Measurements from ENCODE around the gene ATP2A2.
"Not testable (repeated sequence)": the region's sequence is repeated elsewhere in the genome, so short reads cannot be mapped to it uniquely, and the experiment has no call there.

Gene ATP2A2

GRCh38 chr12:110280779-110281548, at the start of gene ATP2A2:
Gene ATP2A2 (plus strand): TSS chr12:110281247. CDS start chr12:110281790, 543 bp downstream.
- peak; percentile 91 for DNase-seq (ENCODE audit: low spot score)

- DNase-seq (ENCODE audit: low spot score) = no peak
These were observed 47.7 kb upstream of the ATP2A2 start for GRCh38 chr12:110233212-110233903.

DNA sequence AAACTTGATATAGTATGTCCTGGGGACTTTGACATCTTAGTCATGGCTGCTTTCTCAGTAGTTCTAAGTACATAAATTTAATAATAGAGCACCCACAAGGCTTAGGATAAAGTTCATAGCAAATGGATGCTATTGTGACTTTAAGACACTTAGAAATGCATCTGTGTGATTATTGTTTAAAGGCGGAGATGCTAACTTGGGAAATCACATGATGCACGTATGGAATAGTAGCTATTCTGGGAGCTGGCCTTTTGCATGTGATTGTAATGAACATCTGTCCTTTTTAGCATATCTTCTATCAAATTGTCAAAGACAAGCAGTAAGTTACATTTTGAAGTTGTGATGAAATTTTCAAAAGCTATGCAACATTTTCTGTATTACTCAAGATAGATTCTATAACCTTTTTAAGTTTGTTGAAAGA, 46.7 kb upstream of the ATP2A2 start:
- DNase-seq (ENCODE audit: low spot score) = no peak

DNA sequence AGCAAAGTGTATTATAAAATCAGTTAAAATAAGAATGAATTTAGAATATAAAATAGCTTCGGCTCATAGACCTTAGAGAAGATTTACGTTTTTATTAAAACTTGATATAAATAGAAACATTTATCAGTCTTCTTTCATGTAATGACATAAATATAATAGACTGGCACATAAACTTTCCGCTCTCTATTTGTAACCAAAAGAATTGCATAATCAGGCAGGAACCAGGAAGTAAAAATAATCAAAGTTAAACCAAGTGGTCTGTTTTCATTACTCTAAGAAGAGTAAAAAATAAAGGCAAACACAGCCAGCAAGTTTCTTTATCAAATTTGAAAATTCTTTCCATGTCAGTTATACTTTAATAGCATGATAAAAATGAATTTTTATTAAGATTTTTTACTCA, 46.3 kb upstream of the ATP2A2 start:
- DNase-seq (ENCODE audit: low spot score) = no peak

- DNase-seq (ENCODE audit: low spot score) = no peak
These were observed 45.7 kb upstream of the ATP2A2 start for GRCh38 chr12:110235383-110235782.

- DNase-seq (ENCODE audit: low spot score) = no peak
These were observed 37.8 kb upstream of the ATP2A2 start for GRCh38 chr12:110243227-110243626.

- no peak for DNase-seq (ENCODE audit: low spot score)
These were observed 36.7 kb upstream of the ATP2A2 start for GRCh38 chr12:110244372-110244771.

- DNase-seq (ENCODE audit: low spot score) = no peak
These were observed 36.2 kb upstream of the ATP2A2 start for GRCh38 chr12:110244829-110245228.

DNA sequence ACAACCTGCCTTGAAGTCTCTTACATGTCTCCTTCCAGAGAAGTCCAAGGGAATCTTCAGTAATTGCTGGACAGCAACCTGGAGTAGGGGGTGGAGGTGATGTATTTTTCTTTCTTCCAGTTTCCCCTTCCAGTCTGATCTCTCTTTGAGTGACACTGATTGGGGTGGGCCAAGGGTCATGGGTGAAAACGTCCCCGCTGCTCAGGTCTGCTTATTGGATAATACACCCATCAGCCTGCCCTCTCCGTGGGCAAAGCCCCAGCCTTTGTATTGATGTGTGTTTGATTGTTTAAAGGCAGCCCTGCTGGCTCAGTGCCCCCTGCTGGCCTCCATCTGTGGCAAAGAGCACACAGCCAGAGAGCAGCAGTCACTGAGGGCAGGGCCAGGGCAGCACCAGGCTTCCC, 35.7 kb upstream of the ATP2A2 start:
- peak; percentile 55 for DNase-seq (ENCODE audit: low spot score)

GRCh38 chr12:110246636-110247339, 34.3 kb upstream of the ATP2A2 start:
- DNase-seq (ENCODE audit: low spot score) = no peak

DNA sequence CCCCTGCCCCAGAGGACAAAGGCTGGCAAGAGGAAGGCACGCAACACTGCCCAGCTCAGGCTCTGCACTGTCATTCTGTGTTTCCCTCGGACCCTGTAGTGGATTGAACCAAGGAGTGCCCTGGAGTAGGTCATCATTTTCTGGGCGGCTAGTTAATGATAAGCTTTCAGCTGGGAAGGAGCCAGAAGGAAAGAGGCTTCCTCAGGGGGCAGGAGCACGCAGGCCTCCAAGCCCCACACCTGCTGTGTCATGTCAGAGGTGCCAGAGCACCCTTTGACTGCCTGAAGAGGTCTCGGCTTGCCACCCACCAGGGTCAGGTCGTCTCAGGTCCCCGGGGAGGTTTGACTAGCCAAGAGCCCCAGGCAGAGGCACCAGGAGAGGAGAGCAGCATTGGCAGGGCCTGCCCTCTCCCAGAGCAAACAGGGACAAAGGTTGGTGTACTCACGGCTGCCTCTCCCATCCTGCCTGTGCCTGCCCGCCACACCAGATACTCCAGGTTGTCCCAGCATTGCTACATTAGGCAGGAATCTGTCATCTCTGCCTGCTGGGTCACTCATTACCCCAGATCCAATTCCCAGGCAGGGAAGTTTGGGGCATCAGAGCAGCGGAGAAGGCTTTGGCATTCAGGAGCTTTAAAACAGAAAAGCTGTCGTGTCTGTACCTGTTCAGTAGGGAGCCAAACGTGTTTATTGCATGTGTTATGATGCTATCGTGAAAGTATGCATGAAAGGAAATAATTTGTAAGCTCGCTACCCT, 33.5 kb upstream of the ATP2A2 start:
- DNase-seq (ENCODE audit: low spot score) = no peak

DNA sequence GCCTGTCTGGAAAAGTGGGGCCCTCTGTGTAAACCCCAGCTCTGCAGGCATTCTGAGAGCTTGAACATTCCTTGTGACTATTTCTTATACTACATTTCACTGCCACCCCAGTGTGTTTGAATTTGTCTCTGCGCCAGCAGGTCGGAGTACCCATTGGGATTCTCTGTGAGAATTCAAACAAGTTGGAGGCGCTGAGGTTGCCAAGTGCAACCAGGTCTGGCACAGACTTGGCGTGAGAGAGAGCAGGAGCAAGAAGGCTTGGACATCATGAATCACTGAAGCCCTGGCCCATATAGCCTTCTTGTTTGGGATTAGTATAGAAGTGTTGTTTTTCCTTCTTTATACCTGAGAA, 33.0 kb upstream of the ATP2A2 start:
- DNase-seq (ENCODE audit: low spot score) = no peak

DNA sequence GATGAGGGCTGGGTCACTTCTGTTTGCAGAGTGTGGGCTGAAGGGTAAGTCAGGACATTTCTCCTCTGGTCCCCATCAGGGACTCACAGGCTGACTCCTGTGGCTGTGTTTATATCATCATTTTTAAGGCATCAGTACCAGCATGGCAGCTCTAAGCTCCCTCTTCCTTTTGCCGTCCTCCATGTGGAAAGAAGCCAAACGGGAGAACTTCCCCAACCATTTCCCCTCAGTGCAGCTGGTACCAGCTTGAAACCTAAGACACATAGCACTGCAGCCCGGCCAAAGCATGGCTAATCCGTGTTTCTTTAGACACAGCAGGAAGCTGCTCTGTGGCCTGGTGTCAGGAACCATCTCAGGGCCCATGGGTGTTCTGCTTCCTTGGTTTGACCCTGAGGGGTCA, 31.9 kb upstream of the ATP2A2 start:
- DNase-seq (ENCODE audit: low spot score) = no peak

GRCh38 chr12:110249716-110250225, 31.3 kb upstream of the ATP2A2 start:
- no peak for DNase-seq (ENCODE audit: low spot score)

DNA sequence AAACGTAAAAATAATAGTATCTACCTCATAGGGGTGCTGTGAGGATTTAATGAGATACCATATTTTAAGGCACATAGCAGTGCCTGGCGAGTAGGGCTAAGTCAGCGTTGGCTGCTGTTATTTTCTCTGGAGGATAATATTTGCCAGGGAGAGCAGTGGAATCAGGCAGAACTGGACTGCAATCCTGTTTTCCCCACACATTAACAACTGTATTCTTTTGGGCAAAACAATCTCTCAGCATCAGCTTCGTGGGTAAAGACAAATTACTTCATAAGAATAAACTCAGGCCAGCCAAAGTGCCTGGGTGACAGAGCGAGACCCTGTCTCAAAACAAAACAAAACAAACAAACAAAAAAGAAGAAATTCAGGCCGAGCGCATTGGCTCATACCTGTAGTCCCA, 29.7 kb upstream of the ATP2A2 start:
- DNase-seq (ENCODE audit: low spot score) = no peak

GRCh38 chr12:110252716-110253115, 28.3 kb upstream of the ATP2A2 start:
- no peak for DNase-seq (ENCODE audit: low spot score)

- no peak for DNase-seq (ENCODE audit: low spot score)
These were observed 27.9 kb upstream of the ATP2A2 start for GRCh38 chr12:110253176-110253575.

DNA sequence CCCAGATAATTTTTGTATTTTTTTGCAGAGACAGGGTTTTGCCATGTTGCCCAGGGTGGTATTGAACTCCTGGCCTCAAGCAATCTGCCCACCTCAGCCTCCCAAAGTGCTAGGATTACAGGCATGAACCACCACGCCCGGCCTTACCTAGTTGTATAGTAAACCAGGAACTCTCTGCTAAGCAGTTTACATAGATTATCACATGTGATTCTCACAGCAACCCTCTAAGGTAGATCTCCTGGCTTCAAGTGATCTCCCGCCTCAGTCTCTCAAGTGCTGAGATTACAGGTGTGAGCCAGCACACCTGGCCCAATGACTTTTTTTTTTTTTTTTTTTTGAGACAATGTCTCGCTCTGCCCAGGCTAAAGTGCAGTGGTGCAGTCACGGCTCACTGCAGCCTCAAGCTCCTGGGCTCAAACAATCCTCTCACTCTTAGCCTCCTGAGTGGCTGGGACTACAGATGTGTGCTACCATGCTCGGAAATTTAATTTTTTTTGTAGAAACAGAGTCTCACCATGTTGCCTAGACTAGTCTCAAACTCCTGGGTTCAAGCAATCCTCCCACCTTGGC, 26.0 kb upstream of the ATP2A2 start:
- DNase-seq (ENCODE audit: low spot score) = no peak

- DNase-seq (ENCODE audit: low spot score) = not testable (repeated sequence)
These were observed 25.1 kb upstream of the ATP2A2 start for GRCh38 chr12:110255890-110256456.

- DNase-seq (ENCODE audit: low spot score) = no peak
These were observed 24.1 kb upstream of the ATP2A2 start for GRCh38 chr12:110256780-110257431.

GRCh38 chr12:110258466-110258865, 22.6 kb upstream of the ATP2A2 start:
- DNase-seq (ENCODE audit: low spot score) = no peak
